Pulmonary artery endothelial cell (primary cell): ENCODE results near the gene SHTN1. TPM values are rescaled to one million over a fixed set of nuclear protein-coding genes. Genes with fewer than 3 reads are reported as not detected.
A peak's percentile ranks its signal among the peaks of the same experiment; 100 is the strongest.

Source experiments
- DNase-seq: peaks from one replicate; pipeline ENCODE4 v3.0.0-alpha.2; 2011; ENCODE audit warnings: low read depth, low spot score
- total RNA-seq: library from RNA; depleted of rRNA; stranded (reverse); fragments of >200 nt; gene quantifications from 2 replicates; pipeline ENCODE4 v1.2.3, GENCODE V29; 2014

The SHTN1 gene
- total RNA-seq, 1 donor from 2014 or later: 3.2 TPM

DNA sequence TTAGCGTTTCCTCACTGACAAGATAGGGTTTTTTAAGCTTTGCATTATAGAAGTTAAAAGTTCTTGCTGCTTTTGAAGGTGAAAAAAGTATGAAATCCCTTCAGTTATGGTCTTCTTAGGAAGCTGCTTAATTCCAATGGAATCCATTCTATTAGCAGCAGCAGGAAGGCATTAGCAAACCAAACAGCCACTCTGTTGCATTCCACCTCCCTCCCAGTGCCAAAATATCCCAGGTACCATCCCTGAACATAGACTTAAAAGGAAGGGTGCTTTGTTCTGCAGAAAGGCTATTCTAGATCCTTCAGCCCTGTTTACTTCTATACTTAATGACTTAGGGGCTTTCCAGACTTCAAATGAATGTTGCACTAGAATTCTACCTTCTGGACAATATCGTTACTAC is 131.9 kb downstream of the SHTN1 start:
- DNase-seq: no peak

DNA sequence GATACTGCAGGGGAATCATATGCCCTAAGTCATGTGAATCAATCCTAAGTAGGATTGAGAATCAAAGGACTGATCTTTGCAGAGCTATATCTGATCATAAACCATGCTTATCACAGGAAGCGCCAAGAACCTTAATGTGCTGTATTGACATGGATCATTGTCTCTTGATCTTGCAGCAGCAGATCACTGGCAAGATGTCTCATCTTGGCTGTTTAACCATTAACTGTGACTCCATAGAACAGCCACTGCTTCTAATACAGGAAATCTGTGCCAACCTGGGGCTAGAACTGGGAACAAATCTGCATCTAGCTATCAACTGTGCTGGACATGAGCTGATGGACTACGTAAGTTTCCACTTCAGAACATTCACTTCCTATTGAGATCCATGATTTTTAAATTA is 134.0 kb downstream of the SHTN1 start:
- DNase-seq: no peak

DNA sequence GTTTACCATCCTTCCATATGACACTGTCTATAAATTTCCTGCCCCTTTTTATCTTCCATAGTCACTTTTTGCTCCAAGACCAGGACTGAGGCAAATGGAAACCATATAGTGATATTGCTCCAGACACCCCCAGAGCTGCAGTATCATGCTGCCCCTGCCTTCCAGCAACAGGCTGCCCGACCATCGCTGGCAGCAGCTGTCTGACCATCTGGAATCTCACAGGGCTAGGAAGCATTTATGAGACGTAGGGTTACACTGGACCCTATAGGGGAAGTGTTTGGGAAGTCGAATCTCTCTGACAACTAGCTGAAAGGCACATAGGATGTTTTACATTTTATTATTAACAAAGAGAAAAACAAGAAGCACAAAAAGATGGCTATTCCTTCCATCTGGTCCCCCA is 136.3 kb downstream of the SHTN1 start:
- DNase-seq: no peak

DNA sequence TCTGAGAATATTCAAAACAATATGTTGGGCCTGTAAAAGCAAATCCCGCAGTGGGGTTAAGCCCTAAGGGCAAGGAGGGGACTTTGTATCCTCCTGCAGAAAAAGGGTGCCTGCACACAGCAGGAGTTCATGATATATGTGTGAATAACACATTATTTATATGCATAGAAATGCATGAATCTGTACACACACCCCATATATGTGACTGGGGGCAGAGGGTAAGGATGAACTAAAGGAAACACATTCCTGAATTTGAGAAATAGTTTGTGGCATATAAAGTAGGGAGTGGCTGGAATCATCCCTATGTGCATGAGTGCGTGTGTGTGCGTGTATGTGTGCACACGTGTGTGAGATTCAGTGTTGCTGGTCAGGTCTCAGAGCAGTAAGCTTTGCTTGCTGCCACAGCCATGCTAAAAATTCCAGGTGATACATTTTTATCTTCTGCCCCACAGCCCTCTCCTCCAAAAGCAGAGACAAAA is 136.8 kb downstream of the SHTN1 start:
- DNase-seq: no peak

DNA sequence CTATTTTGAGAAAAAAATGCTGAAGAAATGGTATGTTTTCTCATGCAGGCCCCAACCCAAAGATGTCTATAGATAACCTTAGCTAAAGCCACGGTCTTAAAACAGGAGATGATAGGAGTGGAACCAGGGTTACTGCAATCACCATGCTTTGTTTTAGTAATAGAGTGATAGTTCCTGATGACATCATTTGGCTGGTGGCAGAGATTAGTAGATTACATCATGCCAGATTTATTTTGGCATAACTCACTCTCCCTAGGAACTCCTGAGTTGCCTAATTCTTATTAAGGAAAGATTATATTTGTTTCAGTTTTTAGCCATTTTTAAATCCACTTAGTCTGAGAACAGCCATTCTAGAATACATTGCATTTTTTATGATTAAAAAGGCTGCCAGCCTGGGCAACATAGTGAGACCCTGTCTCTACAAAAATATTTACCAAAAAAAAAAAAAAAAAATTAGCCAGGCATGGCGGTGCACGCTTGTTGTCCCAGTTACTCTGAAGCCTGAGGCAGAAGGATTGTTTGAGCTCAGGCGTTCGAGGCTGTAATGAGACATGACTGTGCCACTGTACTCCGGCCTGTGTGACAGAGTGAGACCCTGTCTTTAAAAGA is 137.9 kb downstream of the SHTN1 start:
- no peak for DNase-seq

DNA sequence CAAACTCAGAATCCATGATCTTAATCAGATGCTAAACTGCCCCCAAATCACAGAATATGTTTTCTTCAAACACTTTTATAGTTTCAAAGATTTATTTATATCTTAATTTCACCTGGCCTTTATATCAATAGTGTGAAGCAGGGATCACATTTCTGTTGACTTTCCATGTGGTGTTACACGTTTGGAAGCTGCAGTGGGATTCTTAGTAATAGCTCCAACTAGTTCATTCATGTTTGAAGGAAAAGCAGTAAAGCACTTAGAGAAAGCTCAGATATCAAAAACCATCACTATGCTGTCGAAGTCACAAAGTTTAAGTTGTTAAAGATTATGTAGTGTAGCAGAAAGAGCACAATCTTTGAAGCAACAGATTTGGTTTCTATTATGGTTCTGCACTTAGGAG is 138.9 kb downstream of the SHTN1 start:
- no peak for DNase-seq

DNA sequence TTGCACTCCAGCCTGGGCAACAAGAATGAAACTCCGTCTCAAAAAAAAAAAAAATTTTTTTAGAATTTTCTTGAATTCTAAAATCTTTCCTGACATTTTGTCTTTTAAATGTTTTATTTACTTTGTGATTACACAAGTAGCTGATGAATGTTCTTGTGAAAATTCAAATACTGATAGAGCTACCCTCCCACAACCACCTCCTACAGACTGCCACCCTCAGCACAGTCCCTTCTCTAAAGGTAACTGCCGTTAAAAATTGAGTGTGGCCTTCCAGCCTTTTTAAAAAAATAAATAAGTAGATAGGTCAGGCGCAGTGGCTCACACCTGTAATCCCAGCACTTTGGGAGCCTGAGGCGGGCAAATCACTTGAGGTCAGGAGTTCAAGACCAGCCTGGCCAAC is 140.6 kb downstream of the SHTN1 start:
- no peak for DNase-seq

DNA sequence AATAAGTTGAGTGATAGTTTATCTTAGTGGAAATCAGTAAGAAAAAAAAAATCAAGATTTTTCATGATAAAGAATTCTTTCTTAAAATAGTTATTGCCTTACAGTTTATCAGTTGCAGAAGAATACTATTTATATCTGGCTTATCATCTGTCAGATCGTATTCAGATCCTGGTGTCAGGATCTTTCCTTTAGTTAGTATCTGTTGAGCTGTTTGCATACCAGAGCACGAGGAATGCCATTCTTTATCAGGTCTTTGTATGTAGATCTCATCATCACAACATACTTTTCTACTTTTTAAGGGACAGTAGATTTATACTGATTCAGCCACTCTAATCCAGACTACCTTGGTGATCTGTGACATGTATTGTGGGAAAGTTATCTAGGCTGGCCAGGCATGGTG is 143.2 kb downstream of the SHTN1 start:
- DNase-seq: no peak

DNA sequence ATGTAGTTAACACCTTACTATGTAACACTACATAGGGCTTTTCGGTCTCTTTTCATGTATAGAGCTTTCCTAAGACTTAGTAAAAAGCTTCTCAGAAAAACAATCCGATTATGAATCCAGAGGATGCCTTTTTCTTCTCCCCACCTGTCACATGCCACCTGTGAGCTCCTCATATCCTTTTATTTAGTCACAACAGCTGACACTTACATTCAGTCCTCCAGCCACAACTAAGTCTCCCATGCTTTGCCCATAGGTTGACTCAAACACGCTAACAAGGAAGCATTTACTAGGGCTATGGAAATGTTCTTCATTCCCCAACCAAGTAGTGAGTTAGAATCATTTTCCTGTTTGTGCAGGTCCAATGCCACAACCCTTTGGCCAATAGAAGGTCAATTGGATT is 147.8 kb downstream of the SHTN1 start:
- no peak for DNase-seq

DNA sequence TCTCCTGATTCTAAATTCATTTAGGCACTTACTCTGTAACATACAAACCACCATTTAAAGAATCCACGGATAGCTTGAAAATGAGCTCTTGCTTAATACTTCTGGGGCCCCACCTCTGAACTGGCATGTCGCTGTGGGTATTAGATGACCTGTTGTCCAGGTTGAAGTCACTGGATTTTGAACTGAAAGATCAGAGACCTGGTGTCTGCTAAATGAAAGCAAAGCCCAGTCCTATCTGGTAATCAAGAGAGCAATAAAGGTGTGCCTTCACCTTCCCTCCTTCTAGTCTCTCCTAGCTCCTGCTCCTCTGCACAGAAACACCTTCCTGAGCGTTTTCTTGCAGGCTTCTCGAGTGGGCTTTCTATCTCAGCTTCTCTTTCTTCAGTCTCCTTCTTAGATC is 151.3 kb downstream of the SHTN1 start:
- no peak for DNase-seq

DNA sequence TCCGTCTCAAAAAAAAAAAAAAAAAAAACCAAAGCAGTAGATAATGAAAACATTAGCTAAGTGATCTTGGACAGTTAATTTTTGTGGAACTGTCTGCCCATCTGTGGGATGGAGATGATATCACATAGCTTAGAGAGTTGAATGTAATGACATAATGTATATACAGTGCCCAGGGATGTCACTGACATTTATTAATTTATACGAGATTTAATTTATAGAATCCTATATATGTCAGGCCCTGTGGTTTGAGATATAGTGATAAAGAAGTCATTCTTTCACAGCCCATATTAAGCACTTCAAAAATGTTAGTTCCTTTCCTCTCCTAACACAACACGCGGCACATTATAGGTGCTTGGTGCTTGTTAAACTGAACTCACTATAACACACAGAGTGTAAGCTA is 151.7 kb downstream of the SHTN1 start:
- DNase-seq: no peak

DNA sequence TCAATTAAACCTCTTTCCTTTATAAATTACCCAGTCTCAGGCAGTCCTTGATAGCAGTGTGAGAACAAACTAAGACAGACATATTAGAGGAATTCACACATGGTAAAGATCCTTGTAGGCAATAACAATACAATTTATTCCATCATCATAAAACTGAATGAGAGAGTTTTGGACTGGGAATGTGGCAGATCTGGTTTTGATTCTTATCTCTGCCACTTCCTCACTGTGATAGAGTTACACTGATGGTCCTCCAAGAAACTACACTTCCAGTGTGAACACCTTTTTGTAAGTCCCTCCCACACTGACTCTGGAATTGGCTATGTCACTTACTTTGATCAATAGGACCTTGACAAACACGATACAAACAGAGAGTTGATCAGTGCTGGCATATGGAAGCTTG is 152.7 kb downstream of the SHTN1 start:
- no peak for DNase-seq

DNA sequence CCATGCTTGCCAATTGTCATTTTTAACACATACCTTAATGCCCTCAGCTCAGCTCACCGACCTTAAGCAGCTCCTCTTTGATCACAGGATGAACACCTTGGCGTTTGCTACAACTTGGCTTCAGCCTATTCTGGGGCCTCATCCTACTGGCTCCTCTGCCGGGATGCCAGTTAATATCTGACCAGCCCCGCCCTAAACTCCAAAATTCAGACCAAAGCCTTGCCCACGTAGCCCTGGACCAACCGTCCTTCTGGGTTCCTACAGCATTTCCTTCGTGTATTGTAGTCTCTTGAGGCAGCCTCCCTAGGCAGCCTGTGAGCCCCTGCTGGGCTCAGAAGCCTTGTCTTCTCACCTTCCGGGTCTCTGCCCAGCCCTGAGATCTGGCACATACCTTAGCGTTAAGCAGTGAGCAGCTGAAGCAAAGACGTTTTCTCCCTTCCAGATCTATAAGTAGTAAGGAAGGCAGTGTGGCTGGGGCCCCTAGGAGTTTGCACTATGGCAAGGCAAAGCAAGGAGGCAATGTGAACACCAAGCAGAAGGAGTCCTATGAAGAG is 154.9 kb downstream of the SHTN1 start:
- no peak for DNase-seq

DNA sequence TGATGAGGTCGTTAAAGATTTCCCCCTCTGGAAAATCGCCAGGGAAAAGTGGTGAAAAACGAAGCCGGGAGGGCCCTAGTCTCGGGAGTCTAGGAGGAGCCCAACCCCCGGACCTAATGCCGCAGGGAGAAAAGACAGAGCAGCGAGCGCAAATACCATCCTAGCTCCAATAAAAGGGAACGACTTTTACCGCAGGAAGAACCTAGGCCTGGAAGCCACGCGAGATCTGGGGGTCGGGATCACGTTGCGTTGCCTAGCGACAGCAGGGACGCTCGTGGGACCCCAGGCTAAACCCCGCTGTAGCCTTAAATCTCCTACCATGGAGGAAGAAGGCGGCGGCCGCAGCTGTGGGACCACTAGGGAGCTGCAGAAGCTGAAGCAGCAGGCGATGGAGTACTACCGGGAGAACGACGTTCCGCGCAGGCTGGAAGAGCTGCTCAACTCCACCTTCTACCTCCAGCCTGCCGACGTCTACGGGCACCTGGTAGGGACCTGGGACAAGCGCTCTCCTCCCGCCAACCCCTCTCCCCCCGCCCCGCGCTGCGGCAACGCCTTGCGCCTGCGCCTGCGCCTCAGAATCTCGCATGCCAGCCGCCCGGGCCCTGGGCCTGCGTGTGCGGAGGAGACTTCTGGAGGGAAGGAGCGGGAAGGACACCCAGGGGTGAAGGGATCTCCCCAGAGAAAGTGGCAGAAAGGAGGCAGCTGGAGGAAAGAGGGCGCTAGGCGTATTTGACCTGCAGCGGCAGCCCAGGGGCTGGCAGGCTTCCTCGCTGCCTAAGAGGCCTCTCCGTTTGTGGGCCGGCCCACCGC is 155.5 kb downstream of the SHTN1 start, which contains the start of gene ENO4:
Gene ENO4 (plus strand): TSS at position 252 of the 810 bp plus-strand sequence. CDS start 68 bp downstream, at position 320.
- DNase-seq: peak; percentile 50

DNA sequence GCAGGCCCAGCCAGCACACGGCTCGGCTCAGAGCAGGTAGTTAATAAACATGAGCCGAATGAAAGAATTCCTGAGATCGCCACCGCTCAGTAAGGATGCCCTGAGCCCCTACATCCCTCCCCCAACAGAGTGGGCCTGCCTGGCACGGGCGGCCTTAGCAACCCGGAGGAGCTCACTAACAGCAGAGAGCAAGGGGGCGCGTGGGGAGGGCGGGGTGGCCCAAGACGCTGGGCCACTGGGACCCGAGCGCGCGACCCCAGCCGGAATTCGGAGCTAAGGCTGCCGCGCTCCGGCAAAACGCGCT is 156.1 kb downstream of the SHTN1 start:
- DNase-seq: no peak

DNA sequence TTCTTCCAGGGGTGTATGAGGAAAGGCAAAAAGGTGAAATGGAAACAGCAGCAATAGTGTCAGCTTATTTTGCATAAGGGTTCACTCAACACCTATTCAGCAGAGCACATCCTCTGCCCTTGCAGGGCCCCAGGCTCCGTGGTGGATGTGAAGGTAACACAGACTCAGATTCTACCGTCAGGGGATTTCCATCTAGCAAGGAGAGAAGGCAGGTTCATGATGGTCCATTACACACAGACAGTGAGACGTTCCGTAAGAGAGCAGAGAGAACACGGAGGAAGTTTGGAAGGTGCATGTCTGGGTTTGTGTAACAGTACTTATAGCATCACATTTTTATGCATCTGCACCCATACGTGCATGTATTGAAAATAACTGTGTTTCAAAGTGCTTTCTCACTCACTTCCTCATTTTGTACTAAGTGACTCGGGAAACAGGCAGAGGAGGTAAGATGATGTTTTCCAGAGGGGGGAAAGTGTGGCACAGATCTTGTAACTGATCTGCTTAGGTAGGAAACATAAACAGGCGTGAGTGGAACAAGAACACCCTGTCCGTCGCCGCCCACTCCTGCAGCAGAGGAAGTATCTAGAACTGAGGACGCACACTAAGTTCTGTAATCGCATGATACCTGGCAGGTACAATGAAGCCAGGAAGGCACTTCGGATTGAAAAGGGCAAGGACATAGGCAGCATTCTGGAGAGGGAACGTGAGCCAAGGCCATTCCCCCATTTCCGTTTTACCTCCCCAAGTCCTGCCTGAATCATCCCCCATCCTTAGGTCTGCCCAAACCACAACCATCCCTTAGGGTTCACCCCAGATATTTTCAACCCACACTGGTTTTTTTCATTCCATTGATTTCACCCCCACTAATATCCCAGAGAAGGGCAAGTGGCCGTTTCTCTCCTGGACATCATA is 156.7 kb downstream of the SHTN1 start:
- no peak for DNase-seq

DNA sequence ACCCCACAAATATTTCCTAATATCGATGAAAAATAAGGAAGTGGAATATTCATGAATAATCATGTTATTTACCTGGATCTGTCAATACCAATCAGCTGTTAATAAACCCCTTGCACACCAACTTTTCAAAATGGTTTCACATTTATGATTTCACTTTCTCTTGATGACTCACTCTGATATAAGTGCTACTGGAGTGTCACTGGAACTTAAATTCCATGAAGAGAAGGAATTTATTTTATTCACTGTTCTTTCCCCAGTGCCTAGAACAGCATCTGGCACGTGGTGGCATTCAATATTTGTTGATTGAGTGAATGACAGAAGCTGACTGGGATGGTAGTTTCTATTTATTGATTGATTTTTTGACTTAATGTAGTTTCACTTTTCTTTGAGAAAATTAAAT is 159.2 kb downstream of the SHTN1 start:
- DNase-seq: no peak

DNA sequence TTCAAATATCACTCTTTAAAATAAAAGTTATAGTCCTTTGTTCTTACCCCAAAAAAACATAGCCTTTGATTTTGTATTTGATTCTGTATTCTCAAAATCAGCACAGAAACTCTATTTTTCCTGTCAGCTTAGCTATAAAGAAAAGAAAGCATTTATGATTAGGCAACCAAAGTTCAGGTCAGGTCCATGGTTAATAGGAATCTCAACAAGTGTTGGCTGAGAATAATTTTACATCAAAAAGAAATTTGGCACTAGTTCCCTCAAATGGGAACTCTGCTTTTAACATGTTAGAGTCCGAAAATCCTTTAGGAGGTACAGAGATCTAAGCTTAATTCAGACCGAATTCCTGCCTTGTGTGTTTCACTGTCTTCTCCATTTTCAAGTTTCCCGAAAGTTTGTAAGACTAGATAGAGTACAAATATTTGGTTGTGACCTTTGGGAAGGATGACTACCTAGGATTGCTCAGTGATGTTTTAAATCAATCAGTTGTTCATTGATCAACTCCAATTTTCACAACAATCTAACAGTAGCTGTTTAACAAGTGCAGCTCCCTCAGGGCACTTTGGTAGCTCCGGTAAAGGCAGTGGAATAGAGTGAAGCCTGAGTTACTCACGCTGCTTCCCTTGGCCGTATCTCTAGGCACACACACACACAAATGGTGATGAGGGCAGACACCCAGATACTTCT is 164.5 kb downstream of the SHTN1 start:
- no peak for DNase-seq

DNA sequence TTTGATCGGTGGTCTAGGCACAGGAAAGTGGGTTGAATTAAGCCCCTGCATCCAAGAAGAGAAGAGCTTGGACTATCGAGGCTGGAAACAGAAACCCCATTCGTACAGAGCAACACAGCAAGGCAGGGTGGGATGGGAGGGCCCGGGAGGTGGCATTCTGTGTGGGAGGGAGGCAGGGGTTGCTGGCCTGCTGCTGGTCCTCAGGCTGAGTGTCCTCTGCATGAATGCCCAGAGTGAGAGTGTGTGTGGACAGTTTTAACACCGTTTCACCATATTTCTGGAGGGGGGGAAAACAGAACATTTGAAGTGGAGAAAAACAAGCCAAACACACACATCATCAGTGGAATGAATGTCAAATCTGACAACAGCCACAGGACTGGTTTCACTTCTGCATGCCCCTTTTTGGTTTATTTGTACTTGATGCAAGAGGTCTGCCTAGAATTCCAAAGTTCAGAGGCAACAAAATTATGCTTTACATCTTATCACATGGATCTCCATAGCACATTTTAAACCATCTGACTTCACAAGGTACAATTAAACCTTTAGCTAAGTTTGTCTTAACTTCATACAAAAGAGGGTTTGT is 166.8 kb downstream of the SHTN1 start:
- no peak for DNase-seq

DNA sequence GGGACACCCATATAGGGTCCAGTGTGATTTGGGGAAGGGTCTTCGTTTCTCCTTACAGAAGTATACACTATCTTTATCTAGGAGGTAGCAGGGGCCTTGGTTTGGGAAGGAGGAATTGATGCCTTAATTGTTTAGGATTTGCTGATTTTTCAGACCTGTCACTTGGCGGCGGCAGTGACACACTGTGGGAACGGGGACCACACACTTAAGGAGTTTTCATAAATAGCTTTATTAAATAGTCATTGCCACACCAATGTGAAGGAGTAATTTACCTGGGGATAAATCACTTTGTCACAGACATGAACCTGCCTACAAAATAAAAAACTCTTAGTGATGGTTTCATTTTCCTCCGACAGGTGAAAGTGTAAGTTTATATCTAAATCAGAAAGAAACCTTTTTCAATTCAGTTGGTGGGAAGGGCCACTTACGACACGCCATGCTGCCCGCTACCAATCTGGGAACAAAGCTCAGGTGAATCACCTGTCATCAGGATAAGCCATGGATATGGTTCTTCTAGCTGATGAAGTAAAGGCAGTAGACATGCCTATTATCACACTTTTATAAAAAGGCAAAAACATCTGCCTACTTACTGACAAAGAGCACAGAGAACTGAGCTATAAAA is 168.0 kb downstream of the SHTN1 start:
- no peak for DNase-seq
